Lower lobe of right lung (tissue), 2 donors: ENCODE data around the gene BCAT1. TPM values are rescaled to one million over a fixed set of nuclear protein-coding genes. Genes with fewer than 3 reads are reported as not detected.

ENCODE experiments used
- ATAC-seq, 2 donors: fragments of 200-7000 bp; cut with Tn5 transposase; one replicate each; pipeline ENCODE4 v1.9.1; 2020 to 2022; ENCODE audit warnings: mild to moderate bottlenecking in 2 of 2, moderate library complexity in 2 of 2
- DNase-seq: peaks from one replicate; pipeline ENCODE4 v3.0.0-alpha.2; 2020
- H3K27ac ChIP-seq: fragments of 200-600 bp; one replicate; pipeline ENCODE4 v1.8.0; 2022
- H3K27me3 ChIP-seq: fragments of 200-600 bp; one replicate; pipeline ENCODE4 v1.8.0; 2022; ENCODE audit warnings: low read depth
- H3K36me3 ChIP-seq: fragments of 200-600 bp; one replicate; pipeline ENCODE4 v1.8.0; 2022; ENCODE audit warnings: mild to moderate bottlenecking
- H3K4me1 ChIP-seq: fragments of 200-600 bp; one replicate; pipeline ENCODE4 v1.8.0; 2022
- H3K4me3 ChIP-seq: fragments of 200-600 bp; one replicate; pipeline ENCODE4 v1.8.0; 2022; ENCODE audit warnings: mild to moderate bottlenecking
- H3K9me3 ChIP-seq: fragments of 200-600 bp; one replicate; pipeline ENCODE4 v1.8.0; 2022
- CTCF ChIP-seq: fragments of 200-600 bp; IDR thresholded peaks from one replicate; pipeline ENCODE4 v1.8.0; 2022; ENCODE audit warnings: antibody characterized with exemption, mild to moderate bottlenecking
- intact Hi-C: fragments of 100-400 bp; cut with DNase I; formaldehyde crosslinking; loops from one replicate; pipeline ENCODE4 v1.11.0; 2022
- total RNA-seq: library from RNA; stranded (reverse); fragmentation: NEBNext Ultra II Directional; extraction: Animal tissue kit (Norgen Biotek cat#: 25700); gene quantifications from one replicate; pipeline ENCODE4 v1.2.1, GENCODE V29; 2021
- donor health status: DM: no; HTN: yes; CAD: no; lungs with severe emphysema.

BCAT1 gene
- total RNA-seq, 1 donor from 2014 or later = 50.6 TPM

GRCh38 chr12:24922090-24922489 is 26.8 kb downstream of the BCAT1 start:
- no peaks in the 10 kb centered on the region for H3K27me3 ChIP-seq
- no peaks in the 10 kb centered on the region for H3K9me3 ChIP-seq
- intact Hi-C loops = no loop called here
- no peak for TF ChIP-seq CTCF
- no peak overlapping the region for H3K27ac ChIP-seq
- no peaks in the 10 kb centered on the region for H3K36me3 ChIP-seq
- DNase-seq (no peak), ATAC-seq (peak in 1 of 2 donors; percentile 32)
- H3K4me3 ChIP-seq = no peak overlapping the region
- no peaks in the 10 kb centered on the region for H3K4me1 ChIP-seq

GRCh38 chr12:24921251-24922038 is 27.5 kb downstream of the BCAT1 start:
- Histone ChIP-seq H3K36me3 (no peaks in the 10 kb centered on the region), H3K4me3 (no peak overlapping the region), H3K27me3 (no peaks in the 10 kb centered on the region), H3K9me3 (no peaks in the 10 kb centered on the region), H3K4me1 (no peaks in the 10 kb centered on the region), H3K27ac (no peak overlapping the region)
- ATAC-seq (peak in 1 of 2 donors; percentile 21), DNase-seq (no peak)
- intact Hi-C loops = no loop called here
- no peak for TF ChIP-seq CTCF

- no peak for ATAC-seq
- no peaks in the 10 kb centered on the region for H3K4me1 ChIP-seq
- H3K27me3 ChIP-seq = no peaks in the 10 kb centered on the region
- TF ChIP-seq CTCF = no peak
- DNase-seq = no peak
- H3K4me3 ChIP-seq = no peak overlapping the region
- no peaks in the 10 kb centered on the region for H3K36me3 ChIP-seq
- intact Hi-C loops = no loop called here
- no peak overlapping the region for H3K27ac ChIP-seq
- no peaks in the 10 kb centered on the region for H3K9me3 ChIP-seq
Observed at GRCh38 chr12:24920141-24920540, 28.8 kb downstream of the BCAT1 start.

- TF ChIP-seq CTCF = no peak
- Histone ChIP-seq H3K27me3 (no peaks in the 10 kb centered on the region), H3K27ac (no peak overlapping the region), H3K36me3 (no peaks in the 10 kb centered on the region), H3K9me3 (no peaks in the 10 kb centered on the region), H3K4me1 (no peaks in the 10 kb centered on the region), H3K4me3 (no peak overlapping the region)
- no peak for ATAC-seq
- intact Hi-C loops = no loop called here
- DNase-seq = no peak
Observed at GRCh38 chr12:24919346-24920001, 29.4 kb downstream of the BCAT1 start.

GRCh38 chr12:24918596-24918995 is 30.3 kb downstream of the BCAT1 start:
- Histone ChIP-seq H3K4me3 (no peak overlapping the region), H3K9me3 (no peaks in the 10 kb centered on the region), H3K4me1 (no peaks in the 10 kb centered on the region), H3K27me3 (no peaks in the 10 kb centered on the region), H3K27ac (no peak overlapping the region), H3K36me3 (no peaks in the 10 kb centered on the region)
- intact Hi-C loops = no loop called here
- ATAC-seq = no peak
- no peak for TF ChIP-seq CTCF
- no peak for DNase-seq
